GM12864 (cell line): ENCODE measurements around the gene SVEP1.

Experiments
- DNase-seq: peaks from one replicate; pipeline ENCODE4 v3.0.0-alpha.2; 2011; ENCODE audit warnings: low read depth
- H3K4me3 ChIP-seq: 2 replicates; pipeline ENCODE4 v1.5.1; 2011; ENCODE audit warnings: mild to moderate bottlenecking, low read depth, low read length, control low read depth
- CTCF ChIP-seq: IDR thresholded peaks from 2 replicates; pipeline ENCODE4 v1.5.1; 2011; ENCODE audit warnings: low read depth, mild to moderate bottlenecking, moderate library complexity, low read length, control low read depth, inconsistent platforms; ENCODE audit errors: missing control alignments

The SVEP1 gene

DNA sequence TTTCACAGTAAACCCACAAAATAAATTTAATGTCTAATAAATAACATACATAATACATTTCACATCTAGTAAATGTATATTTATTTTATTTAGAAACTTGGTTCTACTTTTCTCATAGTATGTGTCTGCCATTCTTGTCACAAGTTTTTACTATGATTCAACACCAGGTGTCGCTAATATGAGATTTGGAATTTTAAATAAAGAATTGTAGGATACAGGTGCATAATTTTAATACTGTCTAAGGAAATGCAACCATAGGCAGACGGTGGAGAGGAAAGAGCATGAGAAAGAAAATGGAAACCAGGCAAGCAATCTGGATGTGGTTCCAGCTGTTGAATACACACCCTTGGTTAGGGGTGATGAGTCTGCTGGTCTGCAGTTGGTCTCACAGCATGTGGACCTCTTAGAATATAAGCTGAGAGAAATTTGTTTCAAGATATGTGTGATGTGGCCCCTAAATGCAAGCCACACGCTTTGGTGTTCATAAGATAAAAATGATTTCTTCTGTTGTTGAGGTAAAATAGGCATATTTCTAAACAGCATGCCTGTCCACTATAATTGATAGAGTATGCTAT, 127.2 kb downstream of the SVEP1 start:
- no peak overlapping the region for H3K4me3 ChIP-seq
- no peak for DNase-seq
- TF ChIP-seq CTCF, result no peak

DNA sequence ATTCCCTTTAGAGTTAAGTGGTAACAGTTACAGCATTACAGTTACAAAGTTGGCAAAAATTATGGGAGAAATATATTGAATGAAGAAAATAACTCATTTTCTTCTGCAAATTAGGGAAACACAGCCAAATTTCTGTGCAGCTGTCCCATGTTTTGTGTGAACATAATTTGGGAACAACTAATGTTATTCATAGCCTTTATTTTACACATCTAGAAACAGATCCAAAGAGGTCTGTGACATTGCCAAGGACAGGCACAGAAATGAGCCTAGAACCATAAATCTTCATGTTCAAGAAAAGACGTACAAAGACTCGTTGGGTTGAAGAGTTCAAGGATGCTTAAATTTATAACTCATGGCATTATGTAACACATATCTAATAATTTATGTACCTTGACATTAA, 127.8 kb downstream of the SVEP1 start:
- no peak for TF ChIP-seq CTCF
- H3K4me3 ChIP-seq, result no peak overlapping the region
- DNase-seq, result no peak

DNA sequence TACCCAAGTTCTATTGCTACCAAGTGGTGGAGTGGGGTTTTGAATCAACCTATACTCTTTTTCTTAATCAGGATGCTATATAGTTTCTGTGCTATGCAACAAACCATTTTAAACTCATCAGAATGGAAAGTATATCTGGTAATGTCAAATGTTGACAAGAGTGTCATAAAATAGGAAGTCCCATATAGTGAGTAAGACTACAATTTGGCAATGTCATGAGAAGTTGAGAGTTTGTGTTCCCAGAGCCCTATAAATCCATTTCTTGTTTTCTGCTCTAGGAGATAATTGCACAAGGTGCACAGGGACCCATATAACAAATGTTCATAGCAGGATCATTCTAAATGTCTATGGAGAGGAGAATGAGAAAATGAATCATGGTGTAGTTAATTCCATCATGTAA, 132.1 kb downstream of the SVEP1 start:
- no peak for TF ChIP-seq CTCF
- H3K4me3 ChIP-seq, result no peak overlapping the region
- no peak for DNase-seq

- DNase-seq, result no peak
- H3K4me3 ChIP-seq, result no peak overlapping the region
Observed at GRCh38 chr9:110446171-110446570, 133.4 kb downstream of the SVEP1 start.

DNA sequence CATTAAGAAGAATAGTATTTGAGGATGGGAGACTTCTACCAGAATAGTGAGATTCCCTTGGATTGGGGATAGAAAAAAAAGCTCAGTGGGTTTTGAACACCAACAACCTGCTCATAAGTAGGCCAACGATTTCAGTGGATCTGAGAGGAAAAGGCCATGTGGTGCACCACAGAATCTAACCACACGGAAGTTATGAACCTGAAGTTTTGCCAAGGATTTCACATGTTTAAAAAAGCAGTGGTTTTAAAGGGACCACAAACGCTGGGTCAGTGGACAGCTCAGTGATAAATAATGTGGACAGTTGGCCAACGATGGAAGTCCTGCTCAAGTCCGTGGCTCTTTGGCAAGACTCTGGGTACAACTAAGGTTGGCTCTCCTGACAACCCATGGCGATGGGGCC, 134.6 kb downstream of the SVEP1 start:
- DNase-seq, result no peak
- H3K4me3 ChIP-seq, result no peak overlapping the region
- no peak for TF ChIP-seq CTCF

More at GRCh38 chr9:110446171-110446570, 133.4 kb downstream of the SVEP1 start:
- no peak for TF ChIP-seq CTCF

DNA sequence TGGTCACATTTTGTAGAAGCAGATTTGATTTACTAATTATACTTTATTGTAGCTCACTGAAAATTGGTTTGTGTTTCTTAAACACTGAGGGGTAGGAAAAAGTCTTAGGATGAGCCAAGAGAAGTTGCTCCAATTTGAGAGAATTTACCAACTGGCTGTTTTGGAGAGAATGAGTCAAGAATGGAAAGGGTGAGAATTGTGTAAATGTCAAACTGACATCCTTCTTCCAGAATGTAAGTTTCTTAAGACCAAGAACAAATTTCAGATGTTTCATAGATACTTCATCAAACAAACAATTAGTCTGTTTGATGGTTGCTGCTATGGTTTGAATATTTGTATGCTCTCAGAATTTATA, 135.7 kb downstream of the SVEP1 start:
- TF ChIP-seq CTCF, result no peak
- no peak for DNase-seq
- H3K4me3 ChIP-seq, result no peak overlapping the region

GRCh38 chr9:110443146-110443865, 136.2 kb downstream of the SVEP1 start:
- TF ChIP-seq CTCF, result no peak
- DNase-seq, result no peak
- no peak overlapping the region for H3K4me3 ChIP-seq
